ENCODE measurements around the gene WDFY3. TPM values are rescaled to one million over a fixed set of nuclear protein-coding genes. Genes with fewer than 3 reads are reported as not detected.

WDFY3 gene
- total and polyA plus RNA-seq, 7 donors = 3.2 to 54.2 (median 38.2) TPM

- no peak for ATAC-seq
- 11 to 24% (median 22%) methylated on average over 1 of the region's 1 CpG for WGBS, 3 donors
Measured at GRCh38 chr4:84852081-84852480, 114.4 kb downstream of the WDFY3 start.

GRCh38 chr4:84849051-84849640 is 117.3 kb downstream of the WDFY3 start:
- Histone ChIP-seq H3K36me3 (ENCODE audit: insufficient read depth in 1 of 2, low read depth in 1 of 2) (peaks cover 2 to 13% of the 10 kb centered on the region in 2 donors), H3K4me3 (no peak overlapping the region), H3K27me3 (ENCODE audit: insufficient read depth in 3 of 3, low read length in 2 of 3) (no peaks in the 10 kb centered on the region), H3K4me1 (peaks cover 6% of the 10 kb centered on the region), H3K27ac (peak overlapping the region; percentile 39), H3K9me3 (no peaks in the 10 kb centered on the region)
- TF ChIP-seq CTCF (IDR thresholded peaks at IDR 0.05) = no peak
- DNase-seq (no peak), ATAC-seq (no peak)
- intact Hi-C loops (cut with DNase I) = loop anchor here (5.0 to 10.0 kb wide), 2 partner anchors 116 to 118 kb away; partner anchors contain the start of gene WDFY3 (in 2 of the 2)

More at GRCh38 chr4:84852081-84852480, 114.4 kb downstream of the WDFY3 start:
- Histone ChIP-seq H3K27ac (no peak overlapping the region), H3K4me3 (no peak overlapping the region), H3K36me3 (ENCODE audit: insufficient read depth in 1 of 2, low read depth in 1 of 2) (peaks cover 2 to 13% of the 10 kb centered on the region in 2 donors), H3K27me3 (ENCODE audit: insufficient read depth in 3 of 3, low read length in 2 of 3) (no peaks in the 10 kb centered on the region), H3K4me1 (peaks cover 22% of the 10 kb centered on the region), H3K9me3 (no peaks in the 10 kb centered on the region)
- intact Hi-C loops (cut with DNase I) = no loop called here
- TF ChIP-seq CTCF (IDR thresholded peaks at IDR 0.05) = no peak
- DNase-seq = no peak

GRCh38 chr4:84848432-84848831 is 118.1 kb downstream of the WDFY3 start:
- Histone ChIP-seq H3K27me3 (ENCODE audit: insufficient read depth in 3 of 3, low read length in 2 of 3) (no peaks in the 10 kb centered on the region), H3K27ac (peak overlapping the region; percentile 39), H3K9me3 (no peaks in the 10 kb centered on the region), H3K4me3 (no peak overlapping the region), H3K4me1 (peaks cover 6% of the 10 kb centered on the region), H3K36me3 (ENCODE audit: insufficient read depth in 1 of 2, low read depth in 1 of 2) (peaks cover 2 to 13% of the 10 kb centered on the region in 2 donors)
- no peak for TF ChIP-seq CTCF (IDR thresholded peaks at IDR 0.05)
- WGBS, 3 donors = 87 to 98% (median 92%) methylated on average over 2 of the region's 2 CpGs
- DNase-seq = no peak
- peak in 2 of 4 donors; percentile 53 to 68 for ATAC-seq
- intact Hi-C loops (cut with DNase I) = loop anchor here (5.0 to 10.0 kb wide), 2 partner anchors 116 to 119 kb away; partner anchors contain the start of gene WDFY3 (in 2 of the 2)

- 76 to 97% (median 80%) methylated on average over 2 of the region's 2 CpGs for WGBS, 3 donors
- H3K4me1 ChIP-seq = peaks cover 6% of the 10 kb centered on the region
- H3K9me3 ChIP-seq = no peaks in the 10 kb centered on the region
- H3K4me3 ChIP-seq = no peak overlapping the region
- DNase-seq = no peak
- no peaks in the 10 kb centered on the region for H3K27me3 ChIP-seq (ENCODE audit: insufficient read depth in 3 of 3, low read length in 2 of 3)
- H3K36me3 ChIP-seq (ENCODE audit: insufficient read depth in 1 of 2, low read depth in 1 of 2) = peaks cover 2 to 13% of the 10 kb centered on the region in 2 donors
- H3K27ac ChIP-seq = peak overlapping the region; percentile 39
- intact Hi-C loops (cut with DNase I) = loop anchor here (5.0 to 10.0 kb wide), 2 partner anchors 117 to 119 kb away; partner anchors contain the start of gene WDFY3 (in 2 of the 2)
- TF ChIP-seq CTCF (IDR thresholded peaks at IDR 0.05) = no peak
- ATAC-seq = peak; percentile 56 to 87 (median 68)
Measured at GRCh38 chr4:84847978-84848377, 118.5 kb downstream of the WDFY3 start.

All from psoas muscle (tissue), 8 donors.